Loucy (cell line): ENCODE measurements around the gene C18orf54.

Experiments
- H2AFZ ChIP-seq: fragments of 200-600 bp; sonication (generic); 2 replicates; pipeline ENCODE4 v1.6.0; 2016; ENCODE audit warnings: antibody characterized with exemption, mild to moderate bottlenecking, low read length, moderate library complexity
- H3F3A ChIP-seq: fragments of 200-600 bp; 2 replicates; pipeline ENCODE4 v1.6.0; 2016; ENCODE audit warnings: antibody characterized with exemption, low read depth, mild to moderate bottlenecking
- H3K27me3 ChIP-seq: fragments of 200-600 bp; sonication (generic); 2 replicates; pipeline ENCODE4 v1.6.1; 2014; ENCODE audit warnings: low read length, mild to moderate bottlenecking; ENCODE audit not compliant: insufficient read depth, poor library complexity, severe bottlenecking
- H3K36me3 ChIP-seq: fragments of 200-600 bp; sonication (generic); 2 replicates; pipeline ENCODE4 v1.6.1; 2016; ENCODE audit warnings: low read length; ENCODE audit not compliant: insufficient read depth
- H3K4me1 ChIP-seq: fragments of 200-600 bp; sonication (generic); 2 replicates; pipeline ENCODE4 v1.5.1; 2014; ENCODE audit warnings: low read length, mild to moderate bottlenecking; ENCODE audit not compliant: insufficient read depth, poor library complexity, severe bottlenecking
- H3K4me2 ChIP-seq: fragments of 200-600 bp; sonication (generic); 2 replicates; pipeline ENCODE4 v1.6.0; 2014; ENCODE audit warnings: antibody characterized with exemption, low read length, low read depth, mild to moderate bottlenecking; ENCODE audit not compliant: poor library complexity, severe bottlenecking
- H3K4me3 ChIP-seq: fragments of 200-600 bp; sonication (generic); 2 replicates; pipeline ENCODE4 v1.5.1; 2014; ENCODE audit warnings: low read length, mild to moderate bottlenecking, mixed read lengths; ENCODE audit not compliant: poor library complexity, severe bottlenecking
- H3K79me2 ChIP-seq: fragments of 200-600 bp; sonication (generic); 2 replicates; pipeline ENCODE4 v1.6.1; 2014; ENCODE audit warnings: low read length; ENCODE audit not compliant: insufficient read depth
- H3K9ac ChIP-seq: fragments of 200-600 bp; sonication (generic); 2 replicates; pipeline ENCODE4 v1.6.0; 2014; ENCODE audit warnings: mild to moderate bottlenecking, low read depth, low read length, moderate library complexity; ENCODE audit not compliant: poor library complexity, severe bottlenecking
- H3K9me2 ChIP-seq: fragments of 200-600 bp; sonication (generic); replicated peaks from 2 replicates; pipeline ENCODE4 v1.6.1; 2016; ENCODE audit warnings: low read depth, low read length, mixed read lengths
- H3K9me3 ChIP-seq: fragments of 200-600 bp; sonication (generic); 2 replicates; pipeline ENCODE4 v1.6.1; 2014; ENCODE audit warnings: mild to moderate bottlenecking, antibody characterized with exemption, low read length, low read depth; ENCODE audit not compliant: insufficient read depth
- H4K20me1 ChIP-seq: fragments of 200-600 bp; sonication (generic); 2 replicates; pipeline ENCODE4 v1.6.0; 2014; ENCODE audit warnings: antibody characterized with exemption, low read length, mild to moderate bottlenecking; ENCODE audit not compliant: insufficient read depth, poor library complexity, severe bottlenecking
- CTCF ChIP-seq: fragments of 200-600 bp; sonication (generic); conservative IDR thresholded peaks from 2 replicates; pipeline ENCODE4 v1.5.1; 2014; ENCODE audit warnings: mild to moderate bottlenecking, antibody characterized with exemption, low read length
- EZH2phosphoT487 ChIP-seq: fragments of 200-600 bp; IDR thresholded peaks from 2 replicates; pipeline ENCODE4 v1.6.1; 2018; ENCODE audit warnings: antibody characterized with exemption, mild to moderate bottlenecking, moderate library complexity, borderline replicate concordance

Gene C18orf54

GRCh38 chr18:54323970-54324369 lies 33.7 kb upstream of the C18orf54 start:
- TF ChIP-seq CTCF (no peak), EZH2phosphoT487 (no peak)
- no peak overlapping the region for H3K4me3 ChIP-seq
- no peaks in the 10 kb centered on the region for H3K27me3 ChIP-seq
- H3K9ac ChIP-seq: no peak overlapping the region
- no peaks in the 10 kb centered on the region for H4K20me1 ChIP-seq
- no peaks in the 10 kb centered on the region for H3F3A ChIP-seq
- no peaks in the 10 kb centered on the region for H3K9me3 ChIP-seq
- H3K9me2 ChIP-seq: no peaks in the 10 kb centered on the region
- no peak overlapping the region for H3K4me2 ChIP-seq
- H3K4me1 ChIP-seq: no peaks in the 10 kb centered on the region
- H3K36me3 ChIP-seq: no peaks in the 10 kb centered on the region
- H2AFZ ChIP-seq: no peak overlapping the region
- no peaks in the 10 kb centered on the region for H3K79me2 ChIP-seq

GRCh38 chr18:54327818-54328217 lies 29.9 kb upstream of the C18orf54 start:
- Histone ChIP-seq H3K4me1 (no peaks in the 10 kb centered on the region), H3F3A (no peaks in the 10 kb centered on the region), H3K36me3 (no peaks in the 10 kb centered on the region), H3K27me3 (no peaks in the 10 kb centered on the region), H3K4me2 (no peak overlapping the region), H3K79me2 (no peaks in the 10 kb centered on the region), H3K9ac (no peak overlapping the region), H3K4me3 (no peak overlapping the region), H3K9me2 (no peaks in the 10 kb centered on the region), H4K20me1 (no peaks in the 10 kb centered on the region), H2AFZ (peak overlapping the region; percentile 9; the same call in 1 of the 2 replicates), H3K9me3 (no peaks in the 10 kb centered on the region)
- TF ChIP-seq EZH2phosphoT487 (no peak), CTCF (no peak)

- no peak overlapping the region for H3K4me2 ChIP-seq
- H3K36me3 ChIP-seq: no peaks in the 10 kb centered on the region
- no peak overlapping the region for H2AFZ ChIP-seq
- TF ChIP-seq EZH2phosphoT487 (no peak), CTCF (no peak)
- H3K9ac ChIP-seq: no peak overlapping the region
- H4K20me1 ChIP-seq: no peaks in the 10 kb centered on the region
- H3K27me3 ChIP-seq: no peaks in the 10 kb centered on the region
- H3K9me3 ChIP-seq: no peaks in the 10 kb centered on the region
- H3K4me1 ChIP-seq: no peaks in the 10 kb centered on the region
- H3K4me3 ChIP-seq: no peak overlapping the region
- H3K9me2 ChIP-seq: no peaks in the 10 kb centered on the region
- no peaks in the 10 kb centered on the region for H3F3A ChIP-seq
- H3K79me2 ChIP-seq: no peaks in the 10 kb centered on the region
Observed at GRCh38 chr18:54329787-54330186, 27.9 kb upstream of the C18orf54 start.
